SW 1271 (cell line): ENCODE measurements around the gene DNAH14.
"Not testable (repeated sequence)": the region's sequence is repeated elsewhere in the genome, so short reads cannot be mapped to it uniquely, and the experiment has no call there.

Source experiments
- DNase-seq, 2 experiments: peaks; one replicate each; lab custom pipeline; 2025; lab: John Stamatoyannopoulos, UW

The DNAH14 gene

DNA sequence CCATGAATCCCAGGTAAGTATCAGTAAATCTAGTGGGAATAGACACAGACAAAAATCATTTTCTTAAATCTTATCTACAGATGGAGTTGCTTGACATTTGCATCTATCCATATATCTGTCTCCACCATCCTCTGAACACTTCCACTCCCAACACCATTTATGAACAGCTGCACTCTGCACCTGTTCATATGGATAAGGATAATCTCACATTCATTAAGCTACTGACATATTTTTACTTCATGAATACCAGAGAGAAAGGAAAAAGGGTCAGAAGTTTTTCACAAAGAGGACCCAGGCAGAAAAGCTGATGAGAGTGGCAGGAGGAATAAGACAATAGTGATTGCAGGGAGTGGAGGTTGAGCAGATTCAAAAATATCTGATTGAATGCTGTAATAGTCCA is 222.6 kb downstream of the DNAH14 start:
- DNase-seq, result no peak

DNA sequence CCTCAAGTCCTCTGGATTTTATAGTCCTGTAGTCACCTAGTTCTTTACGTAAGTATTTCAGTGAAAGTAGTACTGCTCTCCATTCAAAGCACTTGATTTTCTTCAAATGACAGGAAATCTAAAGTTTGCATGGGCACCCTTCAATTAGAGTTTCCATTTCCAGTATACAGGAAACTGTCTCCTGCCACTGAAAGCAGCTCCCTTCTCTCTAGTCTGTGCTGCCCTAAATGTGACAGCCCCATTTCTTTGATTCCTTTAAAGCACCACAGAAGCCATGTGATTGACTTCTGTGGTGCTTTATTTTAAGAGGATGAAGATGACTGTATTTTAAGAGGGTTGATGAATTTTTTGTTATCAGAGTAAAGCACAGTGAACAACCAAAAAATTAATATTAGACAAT is 226.1 kb downstream of the DNAH14 start:
- no peak for DNase-seq

DNA sequence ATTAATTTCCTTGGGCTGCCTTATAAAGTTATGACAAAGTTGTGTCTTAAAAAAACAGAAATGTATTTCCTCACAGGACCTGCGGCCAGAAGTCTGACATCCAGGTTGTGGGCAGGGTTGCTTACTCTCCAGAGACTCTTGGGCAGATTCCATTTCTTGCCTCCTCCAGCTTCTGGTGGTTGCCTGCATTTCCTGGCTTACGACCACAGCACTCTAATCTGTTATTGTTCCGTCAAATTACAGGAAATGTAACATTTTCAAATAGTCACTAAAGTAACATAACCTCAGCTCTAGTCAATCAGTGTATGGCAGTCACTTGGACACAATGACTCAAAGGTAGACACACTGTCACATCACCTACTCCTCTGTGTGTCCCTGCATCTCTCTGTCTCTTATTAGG is 226.8 kb downstream of the DNAH14 start:
- DNase-seq, result no peak

DNA sequence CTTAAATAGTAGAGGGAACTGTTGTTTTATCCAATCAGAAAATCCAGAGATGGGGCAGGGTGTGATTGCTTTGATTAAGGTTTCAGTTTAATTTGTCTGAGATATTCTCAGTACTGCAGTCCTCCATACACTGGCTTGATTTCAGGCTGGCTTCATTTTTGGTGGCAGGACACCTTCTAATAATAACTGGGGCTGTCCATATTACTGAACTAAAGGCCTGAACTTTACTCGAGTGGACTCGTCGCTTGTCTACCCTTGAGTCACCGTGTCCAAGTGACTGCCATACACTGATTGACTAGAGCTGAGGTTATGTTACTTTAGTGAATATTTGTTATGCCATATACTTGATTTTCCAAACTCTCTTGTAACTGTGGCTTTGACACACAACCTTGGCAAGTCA is 228.8 kb downstream of the DNAH14 start:
- DNase-seq, result no peak

DNA sequence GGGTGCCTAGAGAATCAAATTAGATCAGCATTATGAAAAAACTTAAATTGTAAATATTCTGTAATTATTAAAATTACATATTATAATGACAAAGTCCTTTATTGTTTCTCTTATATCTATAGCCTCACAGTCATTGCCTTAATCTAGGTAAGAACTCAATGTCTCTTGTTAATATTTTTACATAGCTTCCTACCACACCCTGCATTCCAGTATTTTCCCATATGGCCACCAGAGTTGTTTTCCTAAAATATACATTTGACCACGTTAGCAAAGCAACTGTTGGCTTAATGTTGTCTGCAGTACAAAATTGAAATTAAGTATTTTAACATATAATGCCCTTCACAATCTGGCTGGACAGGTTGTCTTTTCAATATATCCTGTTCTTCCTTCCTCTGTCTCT is 230.3 kb downstream of the DNAH14 start:
- no peak for DNase-seq

DNA sequence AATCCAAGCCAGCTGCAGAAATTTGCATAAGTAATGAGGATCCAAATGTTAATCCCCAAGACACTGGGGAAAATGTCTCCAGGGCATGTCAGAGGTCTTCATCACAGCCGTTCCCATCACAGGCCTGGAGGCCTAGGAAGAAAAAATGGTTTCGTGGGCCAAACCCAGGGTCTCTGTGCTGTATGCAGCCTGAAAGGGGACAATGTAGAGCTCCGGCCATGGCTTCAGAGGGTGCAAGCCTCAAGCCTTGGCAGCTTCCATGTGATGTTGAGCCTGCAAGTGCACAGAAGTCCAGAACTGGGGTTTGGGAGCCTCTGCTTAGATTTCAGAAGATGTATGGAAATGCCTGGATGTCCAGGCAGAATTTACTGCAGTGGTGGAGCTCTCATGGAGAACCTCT is 247.9 kb downstream of the DNAH14 start:
- DNase-seq, result not testable (repeated sequence)

DNA sequence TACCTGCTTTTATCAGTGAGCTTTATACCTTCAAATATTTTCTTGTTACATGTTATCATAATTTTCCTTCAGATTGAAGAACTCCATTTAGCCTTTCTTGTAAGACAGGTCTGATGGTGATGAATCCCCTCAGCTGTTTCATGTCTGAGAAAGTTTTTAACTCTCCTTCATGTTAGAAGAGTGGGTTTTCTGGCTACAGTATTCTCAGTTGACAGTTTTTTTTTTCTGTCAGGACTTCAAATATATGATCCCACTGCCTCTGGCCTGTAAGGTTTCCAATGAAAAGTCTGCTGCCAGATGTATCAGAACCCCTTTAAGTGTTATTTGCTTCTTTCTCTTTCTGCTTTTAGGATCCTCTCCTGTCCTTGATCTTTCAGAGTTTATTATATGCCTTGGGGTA is 250.2 kb downstream of the DNAH14 start:
- DNase-seq, result no peak

DNA sequence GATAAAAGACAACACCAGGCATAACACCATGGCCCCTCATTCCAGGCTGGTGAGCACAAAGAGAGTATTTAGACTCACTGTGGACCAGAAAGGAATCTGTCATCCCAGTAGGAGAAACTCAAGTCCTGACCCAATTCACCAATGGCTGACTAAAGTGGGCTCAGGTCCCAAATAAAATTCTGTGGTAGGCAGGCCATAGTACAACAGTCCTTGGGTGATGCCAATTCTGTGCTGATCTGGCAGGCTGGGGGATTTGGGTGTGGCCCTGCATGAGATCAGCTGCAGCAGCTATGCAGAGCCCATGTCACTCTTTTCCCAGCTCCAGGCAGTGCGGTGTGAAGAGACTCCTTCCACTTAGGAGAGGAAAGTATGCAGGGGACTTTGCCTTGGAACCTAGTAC is 253.2 kb downstream of the DNAH14 start:
- no peak for DNase-seq

DNA sequence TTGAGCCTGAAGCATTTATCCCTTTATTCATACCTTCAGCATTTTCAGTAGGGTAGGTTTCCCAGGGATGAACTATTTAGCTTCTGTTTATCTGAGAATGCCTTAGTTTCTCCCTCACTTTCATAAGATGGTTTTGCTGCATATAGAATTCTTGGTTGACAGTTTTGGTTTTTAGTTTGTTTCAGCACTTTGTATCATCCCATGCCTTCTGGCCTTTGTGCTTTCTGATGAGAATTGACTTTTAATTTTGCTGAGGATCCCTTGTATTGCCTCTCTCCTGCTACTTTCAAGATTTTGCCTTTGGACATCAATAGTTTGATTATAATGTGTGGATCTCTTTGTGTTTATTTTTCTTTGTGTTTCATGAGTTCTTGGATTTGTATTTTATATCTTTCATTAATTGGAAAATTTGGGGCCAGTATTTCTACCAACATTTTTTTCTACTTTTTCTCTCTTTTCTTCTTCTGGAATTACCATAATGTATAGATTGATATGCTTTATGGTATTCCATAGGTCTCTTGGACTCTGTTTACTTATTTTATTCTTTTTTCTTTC is 261.8 kb downstream of the DNAH14 start:
- no peak for DNase-seq

DNA sequence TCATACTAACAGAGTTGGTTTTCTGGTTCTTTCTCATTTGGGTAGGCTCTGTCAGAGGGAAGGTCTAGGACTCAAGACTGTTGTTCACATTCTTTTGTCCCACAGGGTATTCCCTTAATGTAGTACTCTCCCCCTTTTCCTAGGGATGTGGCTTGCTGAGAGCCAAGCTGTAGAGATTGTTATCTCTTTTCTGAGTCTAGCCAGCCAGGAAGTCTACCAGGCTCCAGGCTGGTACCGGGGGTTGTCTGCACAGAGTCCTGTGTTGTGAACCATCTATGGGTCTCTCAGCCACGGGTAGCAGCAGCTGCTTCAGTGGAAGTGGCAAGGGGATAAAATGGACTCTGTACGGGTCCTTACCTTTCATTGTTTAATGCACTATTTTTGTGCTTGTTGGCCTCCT is 272.0 kb downstream of the DNAH14 start:
- DNase-seq, result no peak

DNA sequence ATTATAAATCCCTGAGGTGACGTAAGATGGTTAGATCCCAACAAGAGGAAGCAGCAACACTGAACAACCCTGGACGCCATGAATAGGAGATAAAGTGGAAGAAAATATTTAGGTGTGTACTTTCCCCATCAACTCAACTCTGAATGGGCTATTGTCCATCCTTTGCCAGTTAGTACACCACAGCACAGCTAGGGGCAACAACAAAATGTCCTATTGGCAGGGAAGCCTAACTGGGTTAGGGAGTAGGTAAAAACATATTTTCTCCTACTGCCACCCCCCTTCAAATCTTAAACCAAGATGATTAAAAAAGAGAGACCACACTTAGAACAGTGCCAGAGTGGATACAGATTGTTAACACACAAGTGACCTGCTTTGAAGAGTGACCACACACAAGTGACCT is 278.3 kb downstream of the DNAH14 start:
- DNase-seq, result no peak

DNA sequence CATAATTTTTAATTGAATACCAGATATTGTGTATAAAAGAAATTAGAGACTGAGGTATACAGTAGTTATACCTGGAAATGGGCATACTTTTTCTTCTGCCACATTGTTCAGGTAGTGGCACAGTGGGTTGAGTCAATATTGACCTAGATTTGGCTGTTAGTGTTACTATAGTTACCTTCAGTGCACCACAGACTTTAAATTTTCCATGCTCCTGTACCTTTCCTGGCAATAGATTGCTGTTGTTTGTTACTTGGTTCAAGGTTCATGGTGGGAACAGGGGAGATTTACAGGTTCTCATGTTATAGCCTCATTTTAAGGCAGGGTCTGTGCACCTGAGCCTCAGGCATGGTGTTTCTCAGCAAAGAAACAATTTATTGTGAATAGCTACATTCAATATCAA is 279.7 kb downstream of the DNAH14 start:
- no peak for DNase-seq

DNA sequence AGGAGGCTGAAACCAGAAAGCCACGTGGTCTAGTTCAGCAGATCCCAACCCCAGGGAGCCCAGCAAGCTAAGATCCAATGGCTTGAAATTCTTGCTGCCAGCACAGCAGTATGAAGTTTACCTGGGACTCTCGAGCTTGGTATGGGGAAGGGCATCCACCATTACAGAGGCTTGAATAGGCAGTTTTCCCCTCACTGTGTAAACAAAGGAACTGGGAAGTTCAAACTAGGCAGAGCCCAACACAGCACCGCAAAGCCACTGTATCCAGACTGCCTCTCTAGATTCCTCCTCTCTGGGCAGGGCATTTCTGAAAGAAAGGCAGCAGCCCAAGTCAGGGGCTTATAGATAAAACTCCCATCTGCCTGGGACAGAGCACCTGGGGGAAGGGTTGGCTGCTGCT is 280.7 kb downstream of the DNAH14 start:
- not testable (repeated sequence) for DNase-seq

DNA sequence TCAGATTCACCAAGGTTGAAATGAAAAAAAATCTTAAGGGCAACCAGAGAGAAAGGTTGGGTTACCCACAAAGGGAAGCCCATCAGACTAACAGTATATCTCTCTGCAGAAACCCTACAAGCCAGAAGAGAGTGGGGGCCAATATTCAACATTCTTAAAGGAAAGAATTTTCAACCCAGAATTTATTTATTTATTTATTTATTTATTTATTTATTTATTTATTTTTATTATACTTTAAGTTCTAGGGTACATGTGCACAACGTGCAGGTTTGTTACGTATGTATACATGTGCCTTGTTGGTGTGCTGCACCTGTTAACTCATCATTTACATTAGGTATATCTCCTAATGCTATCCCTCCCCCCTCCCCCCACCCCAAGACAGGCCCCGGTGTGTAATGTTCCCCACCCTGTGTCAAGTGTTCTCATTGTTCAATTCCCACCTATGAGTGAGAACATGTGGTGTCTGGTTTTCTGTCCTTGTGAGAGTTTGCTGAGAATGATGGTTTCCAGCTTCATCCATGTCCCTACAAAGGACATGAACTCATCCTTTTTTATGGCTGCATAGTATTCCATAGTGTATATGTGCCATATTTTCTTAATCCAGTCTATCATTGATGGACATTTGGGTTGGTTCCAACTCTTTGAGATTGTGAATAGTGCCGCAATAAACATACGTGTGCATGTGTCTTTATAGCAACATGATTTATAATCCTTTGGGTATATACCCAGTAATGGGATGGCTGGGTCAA is 282.4 kb downstream of the DNAH14 start:
- DNase-seq, result not testable (repeated sequence)

DNA sequence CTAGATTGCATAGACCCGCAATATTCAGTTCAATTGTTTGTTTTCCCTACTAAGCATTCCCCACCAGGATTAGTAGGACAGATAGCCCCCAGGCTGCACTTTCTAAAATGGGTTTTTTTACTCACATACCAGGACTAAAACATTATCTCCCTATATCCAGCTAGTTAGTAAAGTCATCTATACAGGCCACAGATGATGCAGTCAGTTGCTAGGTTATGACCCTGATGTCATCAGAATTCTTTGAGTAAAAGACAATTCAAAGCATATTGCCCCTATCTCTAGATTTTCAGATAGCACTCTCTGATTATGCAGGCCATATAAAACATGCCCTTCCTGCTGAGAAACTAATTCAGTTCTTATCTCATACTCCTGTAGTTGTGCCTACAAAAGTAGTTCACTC is 294.8 kb downstream of the DNAH14 start:
- no peak for DNase-seq

DNA sequence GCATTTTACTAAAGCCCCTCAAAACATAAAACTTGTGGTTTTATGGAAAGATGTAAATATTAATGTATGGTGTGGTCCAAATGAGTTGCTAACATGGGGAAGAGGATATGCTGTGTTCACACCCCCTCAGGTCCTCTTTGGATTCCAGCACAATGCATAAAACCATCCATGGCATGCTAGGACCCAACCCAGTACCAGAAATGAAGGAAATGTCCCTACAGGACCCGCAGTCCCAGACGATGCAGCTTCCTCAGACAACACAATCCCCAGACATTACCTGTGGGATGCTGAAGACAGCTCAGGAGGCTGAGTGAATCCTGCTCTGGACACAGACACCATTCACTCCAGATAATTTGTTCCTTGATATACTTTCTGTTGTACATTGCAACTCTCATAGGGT is 296.2 kb downstream of the DNAH14 start:
- DNase-seq, result no peak

DNA sequence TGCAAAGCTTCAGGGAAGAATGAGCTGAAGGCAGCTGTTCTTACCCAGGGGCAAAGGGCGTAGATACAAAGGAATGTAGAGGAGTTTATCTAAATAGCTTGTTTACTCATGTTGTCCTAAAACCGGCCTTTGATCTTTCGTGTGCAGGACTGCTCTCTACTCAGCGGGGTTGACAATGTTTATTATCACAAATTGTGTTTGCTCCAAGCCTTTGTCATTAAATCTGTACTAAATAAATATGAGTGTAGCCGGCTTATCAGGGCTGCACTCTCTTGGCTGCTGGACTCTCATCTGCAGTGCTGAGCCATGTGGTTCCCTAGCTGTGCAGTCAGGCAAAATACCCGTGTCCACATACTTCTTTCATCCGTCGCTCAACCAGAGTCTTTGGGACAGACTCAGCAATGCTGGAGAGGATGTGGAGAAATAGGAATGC is 299.4 kb downstream of the DNAH14 start:
- no peak for DNase-seq

DNA sequence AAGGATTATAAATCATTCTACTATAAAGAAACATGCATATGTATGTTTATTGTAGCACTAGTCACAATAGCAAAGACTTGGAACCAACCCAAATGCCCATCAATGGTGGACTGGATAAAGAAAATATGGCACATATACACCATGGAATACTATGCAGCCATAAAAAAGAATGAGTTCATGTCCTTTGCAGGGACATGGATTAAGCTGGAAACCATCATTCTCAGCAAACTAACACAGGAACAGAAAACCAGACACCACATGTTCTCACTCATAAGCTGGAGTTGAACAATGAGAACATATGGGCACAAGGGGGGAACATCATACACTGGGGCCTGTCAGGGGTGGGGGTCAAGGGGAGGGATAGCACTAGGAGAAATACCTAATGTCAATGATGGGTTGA is 300.0 kb downstream of the DNAH14 start:
- DNase-seq, result not testable (repeated sequence)

DNA sequence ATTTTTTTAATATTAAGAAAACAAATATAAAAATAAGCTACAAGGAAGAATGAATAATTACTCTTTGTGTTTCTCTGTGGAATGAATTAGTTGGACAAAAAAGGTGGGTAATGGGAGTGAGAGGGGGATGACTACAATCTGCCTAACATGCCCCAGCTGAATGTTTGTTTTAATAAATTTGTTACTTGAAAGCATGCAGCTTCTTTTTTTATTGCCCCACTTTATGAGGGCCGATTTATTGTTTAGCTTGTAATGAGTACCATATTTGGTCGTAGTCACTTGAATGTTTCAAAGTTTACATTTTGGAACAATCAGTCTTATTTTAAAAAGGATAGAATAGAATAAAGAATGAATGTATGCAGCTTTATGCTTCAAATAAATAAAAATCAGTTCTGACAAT is 301.0 kb downstream of the DNAH14 start:
- DNase-seq, result no peak

DNA sequence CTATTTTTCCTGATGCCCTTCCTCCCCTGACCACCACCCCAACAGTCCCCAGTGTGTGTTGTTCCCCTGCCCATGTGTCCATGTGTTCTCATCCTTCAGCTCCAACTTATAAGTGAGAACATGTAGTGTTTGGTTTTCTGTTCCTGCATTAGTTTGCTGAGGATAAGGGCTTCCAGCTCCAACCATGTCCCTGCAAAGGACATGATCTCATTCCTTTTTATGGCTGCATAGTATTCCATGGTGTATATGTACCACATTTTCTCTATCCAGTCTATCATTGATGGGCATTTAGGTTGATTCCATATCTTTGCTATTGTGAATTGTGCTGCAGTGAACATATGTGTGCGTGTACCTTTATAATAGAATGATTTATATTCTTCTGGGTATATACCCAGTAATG is 303.5 kb downstream of the DNAH14 start:
- not testable (repeated sequence) for DNase-seq

DNA sequence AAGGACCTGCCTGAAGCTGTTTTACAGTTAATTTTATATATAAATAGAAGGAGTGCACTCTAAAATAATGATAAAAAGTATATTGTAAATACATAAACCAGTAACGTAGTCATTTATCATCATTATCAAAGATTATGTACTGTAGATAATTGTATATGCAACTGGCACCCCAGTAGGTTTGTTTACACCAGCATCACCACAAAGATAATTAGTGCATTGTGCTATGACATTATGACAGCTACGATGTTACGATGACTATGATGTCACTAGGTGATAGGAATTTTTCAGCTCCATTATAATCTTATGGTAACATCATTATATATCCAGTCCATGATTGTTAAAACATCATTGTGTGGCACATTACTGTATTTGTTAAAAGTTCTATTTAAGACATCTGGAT is 313.1 kb downstream of the DNAH14 start:
- DNase-seq, result no peak

DNA sequence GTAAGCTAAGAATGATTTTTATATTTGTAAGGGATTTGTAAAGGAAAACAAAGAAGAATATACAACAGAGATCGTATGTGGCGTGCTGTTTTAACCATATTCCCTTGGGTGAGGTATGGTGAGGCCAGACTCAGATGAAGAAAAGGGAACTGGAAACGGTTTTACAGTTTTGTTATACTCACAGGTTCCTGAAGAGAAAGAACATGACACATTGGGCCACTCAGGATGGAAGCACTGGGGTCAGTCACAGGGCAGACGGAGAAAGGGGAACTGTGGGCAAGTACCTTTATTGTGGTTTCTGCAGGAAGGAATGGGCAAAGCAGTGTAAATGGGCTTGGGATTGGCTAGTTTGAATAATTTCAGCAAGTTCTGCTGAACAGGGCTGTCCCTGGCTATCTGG is 321.0 kb downstream of the DNAH14 start:
- no peak for DNase-seq

DNA sequence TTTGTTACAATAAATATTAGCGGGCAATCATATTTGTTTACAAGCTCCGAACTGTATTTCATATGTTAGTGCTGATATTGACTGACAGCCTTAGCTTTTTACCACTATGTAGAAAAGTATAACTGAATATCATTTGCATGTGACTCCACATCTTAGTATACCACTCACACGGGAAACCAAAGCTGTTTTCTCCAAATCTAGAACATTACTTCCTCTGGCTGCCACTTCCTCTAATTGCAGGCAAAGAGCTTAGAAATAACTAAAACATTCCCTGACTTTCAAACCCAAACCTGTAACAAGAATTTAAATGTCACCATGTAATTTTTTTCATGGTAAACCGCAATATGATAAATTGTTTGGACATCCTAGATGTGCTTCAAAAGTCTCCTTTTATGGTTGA is 323.7 kb downstream of the DNAH14 start:
- DNase-seq, result no peak

DNA sequence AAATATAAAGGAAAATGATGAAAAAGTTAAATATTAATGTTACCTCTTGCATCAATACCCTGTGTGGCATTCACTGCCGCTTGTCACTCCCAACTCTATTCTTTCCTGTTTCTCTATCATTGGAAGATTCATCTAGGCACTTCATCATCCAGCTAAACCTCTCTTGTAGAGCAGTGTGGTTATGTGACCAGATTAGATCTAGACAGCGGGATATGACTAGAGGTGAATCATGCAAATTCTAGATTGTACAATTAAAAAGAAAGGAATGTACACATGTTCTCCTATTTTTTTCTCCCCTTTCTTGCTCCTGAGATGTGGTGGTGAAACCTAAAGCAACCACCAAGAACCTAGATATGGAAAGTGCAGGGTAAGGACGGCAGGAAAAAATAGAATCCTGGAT is 324.3 kb downstream of the DNAH14 start:
- DNase-seq, result no peak
